Neural cell (in vitro differentiated cells): Measurements from ENCODE around the gene KLHL6.

Experiments used
- EP300 ChIP-seq: fragments of 450-650 bp; conservative IDR thresholded peaks from 2 replicates; pipeline ENCODE4 v1.6.1; 2014; ENCODE audit warnings: antibody characterized with exemption, mild to moderate bottlenecking, moderate library complexity; ENCODE audit not compliant: poor library complexity, severe bottlenecking
- EZH2 ChIP-seq: fragments of 200-600, 300-800 bp; shearing (Covaris generic), sonication (generic); IDR thresholded peaks from 2 replicates; pipeline ENCODE4 v1.6.1; 2014; ENCODE audit warnings: antibody characterized with exemption, low read length, borderline replicate concordance, mild to moderate bottlenecking; ENCODE audit not compliant: insufficient read depth, poor library complexity, severe bottlenecking
- MXI1 ChIP-seq: fragments of 450-650 bp; conservative IDR thresholded peaks from 2 replicates; pipeline ENCODE4 v1.6.1; 2014; ENCODE audit warnings: antibody characterized with exemption, mild to moderate bottlenecking; ENCODE audit not compliant: poor library complexity, severe bottlenecking
- POLR2AphosphoS5 ChIP-seq: IDR thresholded peaks from 2 replicates; pipeline ENCODE4 v1.6.1; 2012
- RAD21 ChIP-seq: fragments of 450-650 bp; conservative IDR thresholded peaks from 2 replicates; pipeline ENCODE4 v1.6.1; 2014; ENCODE audit warnings: antibody characterized with exemption, mild to moderate bottlenecking, moderate library complexity
- TAF1 ChIP-seq: IDR thresholded peaks from 2 replicates; pipeline ENCODE4 v1.6.1; 2012; ENCODE audit warnings: low read depth
- TF ChIP-seq, protein P1 (sequence below): fragments of 450-650 bp; IDR thresholded peaks from 2 replicates; pipeline ENCODE4 v1.5.1; 2014; ENCODE audit warnings: antibody characterized with exemption, mild to moderate bottlenecking, moderate library complexity; ENCODE audit not compliant: poor library complexity, severe bottlenecking
- TF ChIP-seq, protein P2 (sequence below): IDR thresholded peaks from 2 replicates; pipeline ENCODE4 v1.6.1; 2012; ENCODE audit warnings: borderline replicate concordance

DNA sequence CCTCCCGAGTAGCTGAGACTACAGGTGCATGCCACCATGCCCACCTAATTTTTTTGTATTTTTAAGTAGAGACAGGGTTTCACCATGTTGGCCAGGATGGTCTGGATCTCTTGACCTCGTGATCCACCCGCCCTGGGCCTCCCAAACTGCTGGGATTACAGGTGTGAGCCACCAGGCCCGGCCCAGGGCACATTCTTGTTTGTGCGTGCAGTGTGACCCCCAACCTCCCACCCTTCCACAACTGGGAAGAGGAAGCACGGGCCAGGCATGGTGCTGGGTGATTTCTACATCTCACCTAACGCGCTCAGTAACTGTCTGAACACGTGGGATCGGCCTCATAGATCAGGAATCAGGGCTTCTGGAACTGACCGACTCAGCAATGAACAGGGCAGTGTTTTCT is 48.0 kb downstream of the KLHL6 start:
- TF ChIP-seq, protein P1, sequence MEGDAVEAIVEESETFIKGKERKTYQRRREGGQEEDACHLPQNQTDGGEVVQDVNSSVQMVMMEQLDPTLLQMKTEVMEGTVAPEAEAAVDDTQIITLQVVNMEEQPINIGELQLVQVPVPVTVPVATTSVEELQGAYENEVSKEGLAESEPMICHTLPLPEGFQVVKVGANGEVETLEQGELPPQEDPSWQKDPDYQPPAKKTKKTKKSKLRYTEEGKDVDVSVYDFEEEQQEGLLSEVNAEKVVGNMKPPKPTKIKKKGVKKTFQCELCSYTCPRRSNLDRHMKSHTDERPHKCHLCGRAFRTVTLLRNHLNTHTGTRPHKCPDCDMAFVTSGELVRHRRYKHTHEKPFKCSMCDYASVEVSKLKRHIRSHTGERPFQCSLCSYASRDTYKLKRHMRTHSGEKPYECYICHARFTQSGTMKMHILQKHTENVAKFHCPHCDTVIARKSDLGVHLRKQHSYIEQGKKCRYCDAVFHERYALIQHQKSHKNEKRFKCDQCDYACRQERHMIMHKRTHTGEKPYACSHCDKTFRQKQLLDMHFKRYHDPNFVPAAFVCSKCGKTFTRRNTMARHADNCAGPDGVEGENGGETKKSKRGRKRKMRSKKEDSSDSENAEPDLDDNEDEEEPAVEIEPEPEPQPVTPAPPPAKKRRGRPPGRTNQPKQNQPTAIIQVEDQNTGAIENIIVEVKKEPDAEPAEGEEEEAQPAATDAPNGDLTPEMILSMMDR, result no peak
- TF ChIP-seq POLR2AphosphoS5, result no peak
- TF ChIP-seq, protein P2, sequence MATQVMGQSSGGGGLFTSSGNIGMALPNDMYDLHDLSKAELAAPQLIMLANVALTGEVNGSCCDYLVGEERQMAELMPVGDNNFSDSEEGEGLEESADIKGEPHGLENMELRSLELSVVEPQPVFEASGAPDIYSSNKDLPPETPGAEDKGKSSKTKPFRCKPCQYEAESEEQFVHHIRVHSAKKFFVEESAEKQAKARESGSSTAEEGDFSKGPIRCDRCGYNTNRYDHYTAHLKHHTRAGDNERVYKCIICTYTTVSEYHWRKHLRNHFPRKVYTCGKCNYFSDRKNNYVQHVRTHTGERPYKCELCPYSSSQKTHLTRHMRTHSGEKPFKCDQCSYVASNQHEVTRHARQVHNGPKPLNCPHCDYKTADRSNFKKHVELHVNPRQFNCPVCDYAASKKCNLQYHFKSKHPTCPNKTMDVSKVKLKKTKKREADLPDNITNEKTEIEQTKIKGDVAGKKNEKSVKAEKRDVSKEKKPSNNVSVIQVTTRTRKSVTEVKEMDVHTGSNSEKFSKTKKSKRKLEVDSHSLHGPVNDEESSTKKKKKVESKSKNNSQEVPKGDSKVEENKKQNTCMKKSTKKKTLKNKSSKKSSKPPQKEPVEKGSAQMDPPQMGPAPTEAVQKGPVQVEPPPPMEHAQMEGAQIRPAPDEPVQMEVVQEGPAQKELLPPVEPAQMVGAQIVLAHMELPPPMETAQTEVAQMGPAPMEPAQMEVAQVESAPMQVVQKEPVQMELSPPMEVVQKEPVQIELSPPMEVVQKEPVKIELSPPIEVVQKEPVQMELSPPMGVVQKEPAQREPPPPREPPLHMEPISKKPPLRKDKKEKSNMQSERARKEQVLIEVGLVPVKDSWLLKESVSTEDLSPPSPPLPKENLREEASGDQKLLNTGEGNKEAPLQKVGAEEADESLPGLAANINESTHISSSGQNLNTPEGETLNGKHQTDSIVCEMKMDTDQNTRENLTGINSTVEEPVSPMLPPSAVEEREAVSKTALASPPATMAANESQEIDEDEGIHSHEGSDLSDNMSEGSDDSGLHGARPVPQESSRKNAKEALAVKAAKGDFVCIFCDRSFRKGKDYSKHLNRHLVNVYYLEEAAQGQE, result no peak
- TF ChIP-seq RAD21, result no peak
- no peak for TF ChIP-seq EP300
- TF ChIP-seq EZH2, result no peak
- TF ChIP-seq MXI1, result no peak
- TF ChIP-seq TAF1, result no peak
